Gastrocnemius medialis (tissue), 4 donors: ENCODE measurements around the gene FEM1B.

Experiments used
- POLR2A ChIP-seq, 2 donors: fragments of 450-650 bp; IDR thresholded peaks; one replicate each; pipeline ENCODE4 v1.6.1; 2017; ENCODE audit warnings: antibody characterized with exemption in 2 of 2, mild to moderate bottlenecking in 2 of 2, moderate library complexity in 2 of 2
- TF ChIP-seq, protein P1 (sequence below), 5 experiments: fragments of 450-650 bp in 3 of 5; fragments of 200-600 bp in 2 of 5; sonication (generic) in 2 of 5; IDR thresholded peaks in 4 of 5; conservative IDR thresholded peaks in 1 of 5; 1 replicate in 4 of 5; 2 replicates in 1 of 5; pipeline ENCODE4 v1.5.1; 2016 to 2019; ENCODE audit warnings: antibody characterized with exemption in 5 of 5, mild to moderate bottlenecking in 3 of 5, moderate library complexity in 3 of 5

DNA sequence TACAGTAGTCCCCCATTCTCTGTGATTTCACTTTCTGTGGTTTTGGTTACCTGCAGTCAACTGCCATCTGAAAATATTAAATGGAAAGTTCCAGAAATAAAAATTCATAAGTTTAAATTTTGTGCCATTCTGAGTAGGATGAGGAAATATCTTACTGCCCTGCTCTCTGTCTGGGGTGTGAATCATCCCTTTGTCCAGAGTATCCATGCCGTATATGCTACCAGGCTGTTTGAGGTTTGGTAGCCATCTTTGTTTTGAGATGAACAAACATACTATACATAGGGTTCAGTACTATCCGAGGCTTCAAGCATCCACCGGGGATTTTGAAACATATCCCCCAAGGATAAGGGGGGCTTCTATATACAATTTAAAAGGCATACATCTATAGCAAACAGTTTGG lies 16.3 kb upstream of the FEM1B start:
- TF ChIP-seq, protein P1, sequence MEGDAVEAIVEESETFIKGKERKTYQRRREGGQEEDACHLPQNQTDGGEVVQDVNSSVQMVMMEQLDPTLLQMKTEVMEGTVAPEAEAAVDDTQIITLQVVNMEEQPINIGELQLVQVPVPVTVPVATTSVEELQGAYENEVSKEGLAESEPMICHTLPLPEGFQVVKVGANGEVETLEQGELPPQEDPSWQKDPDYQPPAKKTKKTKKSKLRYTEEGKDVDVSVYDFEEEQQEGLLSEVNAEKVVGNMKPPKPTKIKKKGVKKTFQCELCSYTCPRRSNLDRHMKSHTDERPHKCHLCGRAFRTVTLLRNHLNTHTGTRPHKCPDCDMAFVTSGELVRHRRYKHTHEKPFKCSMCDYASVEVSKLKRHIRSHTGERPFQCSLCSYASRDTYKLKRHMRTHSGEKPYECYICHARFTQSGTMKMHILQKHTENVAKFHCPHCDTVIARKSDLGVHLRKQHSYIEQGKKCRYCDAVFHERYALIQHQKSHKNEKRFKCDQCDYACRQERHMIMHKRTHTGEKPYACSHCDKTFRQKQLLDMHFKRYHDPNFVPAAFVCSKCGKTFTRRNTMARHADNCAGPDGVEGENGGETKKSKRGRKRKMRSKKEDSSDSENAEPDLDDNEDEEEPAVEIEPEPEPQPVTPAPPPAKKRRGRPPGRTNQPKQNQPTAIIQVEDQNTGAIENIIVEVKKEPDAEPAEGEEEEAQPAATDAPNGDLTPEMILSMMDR (IDR thresholded peaks at IDR 0.05 in 4 of 5, conservative IDR thresholded peaks at IDR 0.05 in 1 of 5): no peak
- TF ChIP-seq POLR2A (IDR thresholded peaks at IDR 0.05): no peak
